ENCODE results near the gene IFNL4.

DNA sequence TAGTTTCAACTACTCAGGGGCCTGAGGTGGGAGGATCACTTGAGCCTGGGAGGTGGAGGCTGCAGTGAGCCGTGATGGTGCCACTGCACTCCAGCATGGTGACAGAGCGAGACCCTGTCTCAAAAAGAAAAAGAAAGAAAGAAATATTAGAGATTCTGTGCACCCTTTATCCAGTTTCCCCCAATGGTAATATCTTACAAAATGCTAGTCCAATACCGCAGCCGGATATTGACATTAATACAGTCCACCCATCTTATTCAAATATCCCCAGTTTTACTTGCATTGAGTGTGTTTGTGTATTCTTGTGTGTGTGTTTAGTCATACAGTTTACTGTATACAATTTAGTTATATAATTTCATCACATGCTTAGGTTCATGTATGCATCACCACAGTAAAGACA lies 8.6 kb upstream of the IFNL4 start:
- TF ChIP-seq EZH2 (IDR thresholded peaks at IDR 0.05; ENCODE audit: insufficient read depth, poor library complexity, severe bottlenecking) (no peak), EZH2phosphoT487 (IDR thresholded peaks at IDR 0.05; ENCODE audit: insufficient read depth, low read depth) (no peak)

All from GM23248 (cell line).